Measurements from ENCODE around the gene ETFB. TPM values are rescaled to one million over a fixed set of nuclear protein-coding genes. Genes with fewer than 3 reads are reported as not detected.
A peak's percentile ranks its signal among the peaks of the same experiment; 100 is the strongest.

ETFB gene
- total and polyA plus RNA-seq, 5 donors = 240 to 452 (median 264) TPM

GRCh38 chr19:51372649-51373504 lies 6.7 kb upstream of the ETFB start, which contains the start of gene NKG7:
Gene NKG7 (minus strand): TSS chr19:51372654. CDS start chr19:51372535, 119 bp downstream.
- WGBS = 42% methylated on average over 9 of the region's 9 CpGs
- no peak within 1 kb of the TSS for H3K4me3 ChIP-seq (ENCODE audit: low read length)

DNA sequence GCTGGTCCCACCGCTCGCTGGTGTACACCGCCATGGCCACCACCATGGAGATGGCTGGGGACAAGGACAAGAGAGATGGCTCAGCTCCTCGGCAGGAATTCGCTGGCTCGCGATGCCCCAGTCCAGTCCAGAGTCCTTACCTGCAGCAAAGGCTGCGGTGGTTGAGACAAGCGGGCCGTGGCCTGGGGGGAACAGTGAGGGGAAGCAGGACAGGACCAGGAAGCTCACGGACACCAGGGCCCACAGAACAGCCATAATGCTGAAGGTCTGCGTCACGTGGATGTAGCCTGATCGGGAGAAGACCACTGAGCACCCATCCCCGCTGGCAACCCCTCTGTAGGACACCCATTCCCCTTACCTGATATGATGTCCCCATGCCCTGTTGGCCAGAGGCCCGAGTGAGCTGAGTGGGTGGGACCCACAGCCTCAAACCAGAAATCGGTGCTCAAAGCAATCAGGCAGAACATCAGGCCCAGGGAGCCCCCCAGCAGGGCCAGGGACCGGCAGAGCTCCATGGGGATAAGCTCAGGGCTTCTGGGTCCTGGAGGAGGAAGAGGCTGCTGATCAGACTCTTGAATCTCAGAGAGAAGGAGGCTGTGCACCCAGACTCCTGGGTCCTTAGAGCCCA lies 5.9 kb upstream of the ETFB start:
- H3K27ac ChIP-seq (ENCODE audit: low read length) = no peak overlapping the region
- ATAC-seq (no peak), DNase-seq (peak in 1 of 3 donors; percentile 57)
- H3K27me3 ChIP-seq (ENCODE audit: control insufficient read depth, insufficient read depth) = no peaks in the 10 kb centered on the region
- WGBS = 80% methylated on average over 18 of the region's 18 CpGs
- H3K4me1 ChIP-seq (ENCODE audit: control insufficient read depth, insufficient read depth, low read length) = no peaks in the 10 kb centered on the region
- no peak overlapping the region for H3K4me3 ChIP-seq (ENCODE audit: low read length)
- intact Hi-C loops (cut with DNase I) = no loop called here
- no peaks in the 10 kb centered on the region for H3K9me3 ChIP-seq (ENCODE audit: control insufficient read depth, low read length)

More at GRCh38 chr19:51372649-51373504, 6.7 kb upstream of the ETFB start, which contains the start of gene NKG7:
- no peak for ATAC-seq
- Histone ChIP-seq H3K4me1 (ENCODE audit: control insufficient read depth, insufficient read depth, low read length) (no peaks in the 10 kb centered on the region), H3K9me3 (ENCODE audit: control insufficient read depth, low read length) (no peaks in the 10 kb centered on the region), H3K27ac (ENCODE audit: low read length) (no peak within 1 kb of the TSS), H3K27me3 (ENCODE audit: control insufficient read depth, insufficient read depth) (no peaks in the 10 kb centered on the region)
- intact Hi-C loops (cut with DNase I) = no loop called here
- peak in 1 of 3 donors; percentile 25 for DNase-seq

GRCh38 chr19:51371186-51371690 lies 5.0 kb upstream of the ETFB start:
- H3K27ac ChIP-seq (ENCODE audit: low read length) = no peak overlapping the region
- ATAC-seq (no peak), DNase-seq (no peak)
- 73% methylated on average over 8 of the region's 8 CpGs for WGBS
- no peak overlapping the region for H3K4me3 ChIP-seq (ENCODE audit: low read length)
- H3K9me3 ChIP-seq (ENCODE audit: control insufficient read depth, low read length) = no peaks in the 10 kb centered on the region
- intact Hi-C loops (cut with DNase I) = no loop called here
- H3K4me1 ChIP-seq (ENCODE audit: control insufficient read depth, insufficient read depth, low read length) = no peaks in the 10 kb centered on the region
- H3K27me3 ChIP-seq (ENCODE audit: control insufficient read depth, insufficient read depth) = no peaks in the 10 kb centered on the region

DNA sequence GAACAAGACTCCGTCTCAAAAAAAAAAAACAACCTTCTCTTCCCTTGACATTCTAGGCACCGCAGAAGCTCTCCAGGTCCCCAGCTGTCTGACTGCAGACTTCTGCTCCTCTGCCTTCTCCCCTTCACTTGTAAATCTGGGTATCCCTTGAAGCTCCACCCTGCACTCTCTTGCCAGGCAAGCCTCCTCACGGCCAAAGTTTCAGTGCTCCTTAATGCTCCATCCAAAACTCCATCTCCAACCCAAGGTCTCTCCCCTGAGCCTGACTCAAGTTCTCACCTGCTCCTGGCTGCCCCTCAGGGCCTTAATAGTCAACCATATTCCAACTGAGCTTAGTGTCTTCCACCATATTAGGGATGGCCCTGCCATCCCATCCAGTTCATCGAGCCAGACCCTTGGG lies 4.0 kb upstream of the ETFB start:
- intact Hi-C loops (cut with DNase I) = no loop called here
- no peak for ATAC-seq
- WGBS = 73% methylated on average over 4 of the region's 4 CpGs
- no peak overlapping the region for H3K4me3 ChIP-seq (ENCODE audit: low read length)
- no peak overlapping the region for H3K27ac ChIP-seq (ENCODE audit: low read length)
- peaks cover 1% of the 10 kb centered on the region for H3K4me1 ChIP-seq (ENCODE audit: control insufficient read depth, insufficient read depth, low read length)
- H3K27me3 ChIP-seq (ENCODE audit: control insufficient read depth, insufficient read depth) = no peaks in the 10 kb centered on the region
- H3K9me3 ChIP-seq (ENCODE audit: control insufficient read depth, low read length) = no peaks in the 10 kb centered on the region
- no peak for DNase-seq

- Histone ChIP-seq H3K4me3 (ENCODE audit: low read length) (peak within 1 kb of the TSS; percentile 37), H3K27ac (ENCODE audit: low read length) (peak within 1 kb of the TSS; percentile 61), H3K9me3 (ENCODE audit: control insufficient read depth, low read length) (no peaks in the 10 kb centered on the region), H3K27me3 (ENCODE audit: control insufficient read depth, insufficient read depth) (no peaks in the 10 kb centered on the region), H3K4me1 (ENCODE audit: control insufficient read depth, insufficient read depth, low read length) (peaks cover 6% of the 10 kb centered on the region)
- ATAC-seq = no peak
- WGBS = 62% methylated on average over 23 of the region's 23 CpGs
- peak in 1 of 3 donors; percentile 56 for DNase-seq
- intact Hi-C loops (cut with DNase I) = no loop called here
Measured at GRCh38 chr19:51368366-51369282, 2.4 kb upstream of the ETFB start, which contains the start of gene CLDND2. Gene CLDND2 (minus strand): TSS chr19:51369003. CDS start chr19:51368577, 426 bp downstream.

- ATAC-seq (peak; percentile 93 to 95), DNase-seq (peak; percentile 99 to 100 (median 100))
- intact Hi-C loops (cut with DNase I) = no loop called here
- Histone ChIP-seq H3K4me1 (ENCODE audit: control insufficient read depth, insufficient read depth, low read length) (peaks cover 10% of the 10 kb centered on the region), H3K27me3 (ENCODE audit: control insufficient read depth, insufficient read depth) (no peaks in the 10 kb centered on the region), H3K27ac (ENCODE audit: low read length) (peak overlapping the region; percentile 61), H3K9me3 (ENCODE audit: control insufficient read depth, low read length) (no peaks in the 10 kb centered on the region), H3K4me3 (ENCODE audit: low read length) (peak overlapping the region; percentile 78)
- 2% methylated on average over 64 of the region's 64 CpGs for WGBS
Measured at GRCh38 chr19:51367565-51368365, 1.6 kb upstream of the ETFB start.

- intact Hi-C loops (cut with DNase I) = no loop called here
- Histone ChIP-seq H3K27me3 (ENCODE audit: control insufficient read depth, insufficient read depth) (no peaks in the 10 kb centered on the region), H3K9me3 (ENCODE audit: control insufficient read depth, low read length) (no peaks in the 10 kb centered on the region), H3K27ac (ENCODE audit: low read length) (peak overlapping the region; percentile 97), H3K4me1 (ENCODE audit: control insufficient read depth, insufficient read depth, low read length) (peaks cover 10% of the 10 kb centered on the region), H3K4me3 (ENCODE audit: low read length) (peak overlapping the region; percentile 78)
- WGBS = under 1% methylated on average over 15 of the region's 15 CpGs
- DNase-seq (peak in 2 of 3 donors; percentile 52 to 75), ATAC-seq (no peak)
Measured at GRCh38 chr19:51367255-51367564, 1.0 kb upstream of the ETFB start.

- Histone ChIP-seq H3K4me3 (ENCODE audit: low read length) (peak overlapping the region; percentile 78), H3K27me3 (ENCODE audit: control insufficient read depth, insufficient read depth) (no peaks in the 10 kb centered on the region), H3K4me1 (ENCODE audit: control insufficient read depth, insufficient read depth, low read length) (peaks cover 10% of the 10 kb centered on the region), H3K9me3 (ENCODE audit: control insufficient read depth, low read length) (no peaks in the 10 kb centered on the region), H3K27ac (ENCODE audit: low read length) (peak overlapping the region; percentile 97)
- peak; percentile 85 to 88 for ATAC-seq
- whole genome bisulfite sequencing = under 1% methylated on average over 54 of the region's 54 CpGs
- DNase-seq = peak; percentile 99
- intact Hi-C loops (cut with DNase I) = loop anchor here in 1 of 4 donors (1.0 kb wide), 1 partner anchor 27 kb away; no protein-coding TSS in a partner anchor
Measured at GRCh38 chr19:51366389-51367254, 434 bp upstream of the ETFB start.

GRCh38 chr19:51365211-51365964 lies 800 bp downstream of the ETFB start:
- intact Hi-C loops (cut with DNase I) = no loop called here
- ATAC-seq (no peak), DNase-seq (peak in 2 of 3 donors; percentile 38 to 67)
- peaks cover 10% of the 10 kb centered on the region for H3K4me1 ChIP-seq (ENCODE audit: control insufficient read depth, insufficient read depth, low read length)
- no peaks in the 10 kb centered on the region for H3K9me3 ChIP-seq (ENCODE audit: control insufficient read depth, low read length)
- peak overlapping the region; percentile 92 for H3K27ac ChIP-seq (ENCODE audit: low read length)
- WGBS = 16% methylated on average over 10 of the region's 10 CpGs
- peak overlapping the region; percentile 78 for H3K4me3 ChIP-seq (ENCODE audit: low read length)
- H3K27me3 ChIP-seq (ENCODE audit: control insufficient read depth, insufficient read depth) = no peaks in the 10 kb centered on the region

All from right cardiac atrium (tissue), 5 donors.